Upper lobe of left lung (tissue), 6 donors: ENCODE measurements around the gene PARVB. TPM values are rescaled to one million over a fixed set of nuclear protein-coding genes. Genes with fewer than 3 reads are reported as not detected.
A peak's percentile ranks its signal among the peaks of the same experiment; 100 is the strongest.

Source experiments
- ATAC-seq, 2 donors: fragments of 200-7000 bp; cut with Tn5 transposase; one replicate each; pipeline ENCODE4 v1.9.1; 2022; ENCODE audit warnings: mild to moderate bottlenecking in 2 of 2, moderate library complexity in 2 of 2; ENCODE audit not compliant: low FRiP score in 2 of 2
- DNase-seq, 2 donors: peaks; one replicate each; pipeline ENCODE4 v3.0.0-alpha.2; 2019 to 2020
- H3K27ac ChIP-seq, 4 donors: fragments of 200-600 bp; sonication (generic); one replicate each; pipeline ENCODE4 v1.5.1; 2016 to 2019
- H3K27me3 ChIP-seq, 4 donors: fragments of 200-600 bp; sonication (generic); one replicate each; pipeline ENCODE4 v1.5.1; 2017 to 2019
- H3K36me3 ChIP-seq, 4 donors: fragments of 200-600 bp; sonication (generic); one replicate each; pipeline ENCODE4 v1.5.1; 2016 to 2019
- H3K4me1 ChIP-seq, 4 donors: fragments of 200-600 bp; sonication (generic); one replicate each; pipeline ENCODE4 v1.5.1; 2018 to 2019
- H3K4me3 ChIP-seq, 4 donors: fragments of 200-600 bp; sonication (generic); one replicate each; pipeline ENCODE4 v1.5.1; 2017 to 2019; ENCODE audit warnings: mild to moderate bottlenecking in 2 of 4, moderate library complexity in 1 of 4
- H3K9me3 ChIP-seq, 4 donors: fragments of 200-600 bp; sonication (generic); one replicate each; pipeline ENCODE4 v1.5.1; 2018 to 2019
- CTCF ChIP-seq, 6 experiments: fragments of 450-650 bp in 4 of 6; fragments of 200-600 bp in 2 of 6; sonication (generic) in 2 of 6; IDR thresholded peaks; one replicate each; pipeline ENCODE4 v1.5.1; 2016 to 2019; ENCODE audit warnings: antibody characterized with exemption in 6 of 6
- EP300 ChIP-seq, 4 donors: sonication (generic); formaldehyde crosslinking; IDR thresholded peaks; one replicate each; pipeline ENCODE4 v1.5.1; 2017; ENCODE audit warnings: antibody characterized with exemption in 4 of 4, control low read depth in 2 of 4
- POLR2A ChIP-seq, 4 donors: fragments of 450-650 bp; IDR thresholded peaks; one replicate each; pipeline ENCODE4 v1.5.1; 2016 to 2017; ENCODE audit warnings: antibody characterized with exemption in 4 of 4, mild to moderate bottlenecking in 2 of 4
- POLR2AphosphoS5 ChIP-seq, 2 donors: sonication (generic); formaldehyde crosslinking; IDR thresholded peaks; one replicate each; pipeline ENCODE4 v1.5.1; 2017; ENCODE audit warnings: antibody characterized with exemption in 2 of 2
- WGBS, 2 donors: methylation state at CpG; one replicate each; pipeline ENCODE4 v1.1.5; 2017 to 2018; 5-methylcytosine and 5-hydroxymethylcytosine counted together
- total RNA-seq, 6 donors: library from RNA; depleted of rRNA in 4 of 6; stranded (reverse); fragments of >200 nt in 4 of 6; gene quantifications; one replicate each; pipeline versions ENCODE4 v1.1.0 to v1.2.1, GENCODE V29; 2016 to 2021
- donor health status: DM: no; HTN: no; CAD: no; lungs with moderate emphysema.
- donor health status: DM: no; HTN: yes; CAD: no; lungs with severe emphysema.

Gene PARVB
- total RNA-seq, 6 donors from 2014 or later: 14.5 to 56.1 (median 37.0) TPM

GRCh38 chr22:44046485-44047141 is 22.5 kb downstream of the PARVB start:
- TF ChIP-seq CTCF (IDR thresholded peaks at IDR 0.05): no peak
- no peak for TF ChIP-seq EP300 (IDR thresholded peaks at IDR 0.05)
- TF ChIP-seq POLR2A (IDR thresholded peaks at IDR 0.05): no peak
- TF ChIP-seq POLR2AphosphoS5 (IDR thresholded peaks at IDR 0.05): no peak
- H3K27me3 ChIP-seq: no peaks in the 10 kb centered on the region
- DNase-seq: no peak
- H3K9me3 ChIP-seq: no peaks in the 10 kb centered on the region
- H3K36me3 ChIP-seq: no peaks in the 10 kb centered on the region
- H3K27ac ChIP-seq: peak overlapping the region in 3 of 4 donors; percentile 15 to 77 (median 35)
- peaks cover 21 to 33% (median 28%) of the 10 kb centered on the region in 4 donors for H3K4me1 ChIP-seq
- ATAC-seq: no peak
- no peak overlapping the region for H3K4me3 ChIP-seq
- 73 to 81% methylated on average over 10 to 14 of the region's 14 CpGs for WGBS, 2 donors

- Histone ChIP-seq H3K27me3 (no peaks in the 10 kb centered on the region), H3K27ac (peak overlapping the region; percentile 24 to 77 (median 66)), H3K4me3 (peak overlapping the region in 2 of 4 donors; percentile 18 to 22), H3K9me3 (no peaks in the 10 kb centered on the region), H3K36me3 (no peaks in the 10 kb centered on the region), H3K4me1 (peaks cover 21 to 39% (median 25%) of the 10 kb centered on the region in 4 donors)
- ATAC-seq (no peak), DNase-seq (no peak)
- TF ChIP-seq CTCF (IDR thresholded peaks at IDR 0.05): no peak
- no peak for TF ChIP-seq POLR2AphosphoS5 (IDR thresholded peaks at IDR 0.05)
- TF ChIP-seq EP300 (IDR thresholded peaks at IDR 0.05): no peak
- no peak for TF ChIP-seq POLR2A (IDR thresholded peaks at IDR 0.05)
- WGBS, 2 donors: 57 to 75% methylated on average over 9 of the region's 9 CpGs
These were observed 23.8 kb downstream of the PARVB start for GRCh38 chr22:44047891-44048301.

- Histone ChIP-seq H3K9me3 (no peaks in the 10 kb centered on the region), H3K4me3 (no peak overlapping the region), H3K27ac (peak overlapping the region in 2 of 4 donors; percentile 65 to 77), H3K36me3 (no peaks in the 10 kb centered on the region), H3K27me3 (no peaks in the 10 kb centered on the region), H3K4me1 (peaks cover 21 to 39% (median 25%) of the 10 kb centered on the region in 4 donors)
- DNase-seq (no peak), ATAC-seq (no peak)
- TF ChIP-seq POLR2A (IDR thresholded peaks at IDR 0.05) (no peak), EP300 (IDR thresholded peaks at IDR 0.05) (no peak), CTCF (IDR thresholded peaks at IDR 0.05) (no peak), POLR2AphosphoS5 (IDR thresholded peaks at IDR 0.05) (no peak)
- 57 to 66% methylated on average over 19 to 20 of the region's 20 CpGs for WGBS, 2 donors
These were observed 25.6 kb downstream of the PARVB start for GRCh38 chr22:44049486-44050231.

- no peaks in the 10 kb centered on the region for H3K27me3 ChIP-seq
- no peak for TF ChIP-seq EP300 (IDR thresholded peaks at IDR 0.05)
- no peak for TF ChIP-seq POLR2AphosphoS5 (IDR thresholded peaks at IDR 0.05)
- no peak for TF ChIP-seq POLR2A (IDR thresholded peaks at IDR 0.05)
- TF ChIP-seq CTCF (IDR thresholded peaks at IDR 0.05): no peak
- no peak for ATAC-seq
- DNase-seq: no peak
- H3K4me1 ChIP-seq: peaks cover 21 to 39% (median 25%) of the 10 kb centered on the region in 4 donors
- H3K36me3 ChIP-seq: no peaks in the 10 kb centered on the region
- H3K27ac ChIP-seq: peak overlapping the region in 3 of 4 donors; percentile 39 to 77 (median 65)
- WGBS, 2 donors: 68 to 71% methylated on average over 9 to 13 of the region's 13 CpGs
- H3K4me3 ChIP-seq: no peak overlapping the region
- H3K9me3 ChIP-seq: no peaks in the 10 kb centered on the region
These were observed 26.8 kb downstream of the PARVB start for GRCh38 chr22:44050766-44051355.
